Measurements from ENCODE around the gene IRF2. TPM values are rescaled to one million over a fixed set of nuclear protein-coding genes. Genes with fewer than 3 reads are reported as not detected.

Gene IRF2
- total RNA-seq, 1 donor: 24.5 TPM

DNA sequence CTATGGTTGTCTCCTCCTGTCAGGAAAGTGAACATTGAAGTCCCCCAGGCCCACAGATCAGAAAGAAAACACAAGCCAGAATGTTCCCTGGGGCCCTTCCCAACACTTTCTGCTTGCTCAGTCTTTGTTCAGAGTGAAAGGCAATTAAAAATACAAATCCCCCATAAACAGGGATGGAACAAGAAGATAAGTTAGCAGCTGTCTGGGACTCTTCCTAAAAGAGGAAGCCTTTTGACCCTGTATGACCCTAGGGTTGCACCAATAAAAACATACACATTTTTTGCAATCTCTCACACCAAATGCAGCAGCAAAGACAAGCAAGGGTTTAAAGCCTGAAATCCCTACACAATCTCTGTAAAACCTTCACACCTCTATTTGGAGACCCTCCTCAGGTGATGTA is 22.6 kb downstream of the IRF2 start:
- DNase-seq (ENCODE audit: low read depth in 2 of 3, low spot score in 2 of 3): peak in 2 of 3 donors; percentile 29 to 39

DNA sequence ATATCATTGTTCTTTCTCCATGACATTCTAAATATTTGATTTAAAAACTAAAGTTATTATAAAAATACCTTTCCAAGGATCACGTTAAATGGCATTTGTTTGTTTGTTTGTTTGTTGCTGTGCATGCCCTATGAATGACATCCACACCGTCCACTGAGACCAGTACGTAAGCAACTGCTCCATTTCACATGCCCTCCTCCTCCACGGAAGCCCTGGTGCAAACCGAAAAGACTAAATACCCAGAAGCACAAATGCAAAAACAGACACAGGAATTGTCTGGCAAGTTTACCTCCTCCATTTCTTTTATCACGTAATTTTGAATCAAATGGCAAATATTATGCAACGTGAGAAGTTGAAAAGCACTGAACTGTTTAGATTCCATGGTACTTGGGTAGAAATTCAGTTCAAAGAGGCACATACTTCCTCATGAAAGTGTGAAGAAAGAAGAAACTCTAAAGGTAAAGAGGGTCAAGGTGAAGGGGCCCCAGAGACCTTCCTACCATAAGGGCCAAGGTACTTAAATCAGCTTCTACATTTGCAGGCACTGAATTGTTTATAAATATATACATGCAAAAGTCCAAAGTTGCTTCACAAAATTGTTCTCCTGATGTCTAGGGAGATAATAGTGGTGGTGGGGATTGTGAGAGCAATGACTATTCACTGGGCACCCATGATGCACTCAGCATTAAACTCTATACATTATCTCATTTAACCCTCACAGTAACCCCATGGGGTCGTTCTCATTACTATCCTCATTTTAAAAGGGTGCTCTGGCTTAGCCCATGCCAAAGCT is 23.4 kb downstream of the IRF2 start:
- DNase-seq (ENCODE audit: low read depth in 2 of 3, low spot score in 2 of 3): no peak

DNA sequence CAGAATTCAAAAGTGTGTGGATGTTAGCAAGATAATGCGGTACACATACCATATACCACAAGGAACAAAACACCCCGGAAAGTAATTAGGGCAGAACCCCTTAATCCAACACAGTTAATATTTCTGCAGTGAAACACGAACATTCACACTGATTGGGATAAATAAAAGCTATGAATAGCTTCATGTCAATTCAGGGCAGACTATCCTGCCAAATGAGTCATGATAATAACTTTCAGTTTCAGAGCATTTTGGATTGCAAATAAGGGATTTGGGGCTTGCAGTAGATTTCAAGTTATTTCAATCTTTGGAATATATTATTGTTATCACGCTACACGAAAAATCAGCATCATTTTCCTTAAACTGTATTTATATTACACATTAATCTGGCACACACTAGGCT is 24.3 kb downstream of the IRF2 start:
- DNase-seq (ENCODE audit: low read depth in 2 of 3, low spot score in 2 of 3): no peak

DNA sequence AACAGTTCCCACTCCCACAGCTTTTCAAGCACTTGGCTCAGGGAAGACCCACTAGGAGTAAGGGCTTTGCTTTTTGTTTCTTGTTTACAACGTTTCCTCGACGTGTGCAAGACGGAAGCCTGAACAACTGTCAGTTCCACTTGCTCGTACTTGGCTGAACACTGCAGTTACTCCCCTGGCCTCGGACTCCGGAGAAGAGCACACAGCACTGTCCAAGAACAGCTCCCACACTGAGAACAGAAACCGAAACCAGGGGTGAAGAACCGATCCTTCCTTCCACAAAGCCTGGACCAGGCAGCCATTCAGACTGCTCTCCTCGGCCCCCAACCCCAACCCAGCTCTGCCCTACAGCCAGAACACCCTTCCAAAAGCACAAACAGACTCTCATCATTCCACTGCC is 25.5 kb downstream of the IRF2 start:
- peak in 2 of 3 donors; percentile 41 to 49 for DNase-seq (ENCODE audit: low read depth in 2 of 3, low spot score in 2 of 3)

DNA sequence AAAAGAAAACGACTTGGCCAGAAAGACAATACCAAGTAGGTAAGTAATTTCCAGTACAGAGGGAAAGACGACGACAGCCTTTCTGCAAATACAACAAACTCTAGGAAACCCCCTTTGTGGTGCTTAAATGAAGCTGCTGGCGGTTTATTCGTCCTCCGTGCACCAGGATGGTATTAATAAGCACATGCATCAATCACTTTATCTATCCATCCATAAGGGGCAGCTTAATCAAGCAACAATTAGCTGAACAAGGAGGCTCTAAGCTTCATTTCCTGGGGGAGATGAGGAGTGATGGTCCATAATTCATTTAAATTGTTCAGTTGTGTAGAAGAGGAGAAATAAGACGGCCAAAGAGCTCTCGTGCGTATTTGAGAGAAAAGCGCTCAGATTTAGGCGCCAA is 26.2 kb downstream of the IRF2 start:
- no peak for DNase-seq (ENCODE audit: low read depth in 2 of 3, low spot score in 2 of 3)

DNA sequence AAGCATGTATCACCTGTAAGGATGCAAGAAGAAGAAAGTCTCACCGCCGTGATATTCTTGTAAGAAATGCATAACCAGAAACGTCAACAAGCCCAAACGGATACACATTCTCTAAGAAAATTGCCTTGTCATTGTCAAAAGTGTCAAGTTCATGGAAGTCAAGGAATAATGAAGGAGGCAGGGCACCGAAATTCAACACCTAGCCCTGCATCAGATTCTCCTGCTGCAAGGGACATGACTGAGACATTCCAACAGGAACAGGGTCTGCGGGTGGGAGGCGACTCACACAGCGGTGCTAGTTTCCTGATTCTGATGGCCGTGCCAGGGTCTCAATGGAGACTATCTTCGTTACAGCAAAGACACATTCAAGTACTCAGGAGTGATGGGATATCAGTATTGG is 26.7 kb downstream of the IRF2 start:
- DNase-seq (ENCODE audit: low read depth in 2 of 3, low spot score in 2 of 3): no peak

GRCh38 chr4:184446132-184446658 is 28.2 kb downstream of the IRF2 start:
- peak in 1 of 3 donors; percentile 70 for DNase-seq (ENCODE audit: low read depth in 2 of 3, low spot score in 2 of 3)

DNA sequence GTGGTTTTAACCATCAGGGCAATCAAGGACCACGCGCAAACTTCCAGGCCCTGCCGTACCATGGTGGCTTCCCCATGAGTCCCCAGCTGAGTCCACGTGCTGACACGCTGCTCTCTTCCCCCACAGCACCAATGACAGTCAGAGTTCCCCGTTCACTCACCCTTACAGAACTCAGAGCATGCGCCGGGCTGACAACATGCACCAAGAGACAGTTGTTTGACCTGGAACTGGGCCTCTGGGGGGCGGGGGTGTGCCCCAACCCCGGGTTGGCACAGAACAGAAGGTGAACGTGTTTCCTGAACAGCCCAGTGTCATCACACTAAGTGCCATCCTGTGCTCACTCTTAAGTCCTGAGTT is 29.4 kb downstream of the IRF2 start:
- DNase-seq (ENCODE audit: low read depth in 2 of 3, low spot score in 2 of 3): peak in 1 of 3 donors; percentile 27

DNA sequence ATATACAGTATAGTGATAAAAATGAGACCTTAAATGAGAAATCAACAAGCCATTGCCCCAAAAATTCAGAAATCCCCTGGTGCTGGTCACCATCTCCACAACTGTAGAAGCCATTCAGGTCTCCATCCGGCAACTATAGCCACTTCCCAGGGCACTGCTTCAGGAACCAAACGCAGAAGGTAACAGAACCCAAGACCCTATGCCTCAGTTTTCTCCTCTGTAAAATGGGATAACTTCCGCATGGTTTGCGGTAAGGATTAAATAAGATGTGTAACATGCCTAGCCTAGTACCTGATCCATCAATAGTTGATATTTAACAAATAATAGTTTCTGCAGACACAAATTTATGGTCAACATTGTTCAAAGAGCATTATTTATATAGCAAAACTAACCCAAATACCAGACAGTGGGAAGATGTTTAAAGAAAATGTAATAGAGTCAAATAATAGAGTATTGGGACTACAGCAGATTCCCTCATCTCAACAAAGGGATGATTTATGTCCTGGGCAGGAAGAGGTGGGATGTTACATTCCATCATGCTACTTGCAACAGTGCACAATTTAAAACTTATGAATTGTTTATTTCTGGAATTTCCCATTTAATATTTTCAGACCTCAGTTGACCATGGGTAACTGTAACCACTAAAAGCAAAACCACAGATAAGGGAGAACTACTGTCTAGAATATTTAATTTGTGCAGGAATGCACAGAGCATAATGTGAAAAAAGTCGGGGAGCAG is 30.0 kb downstream of the IRF2 start:
- no peak for DNase-seq (ENCODE audit: low read depth in 2 of 3, low spot score in 2 of 3)

DNA sequence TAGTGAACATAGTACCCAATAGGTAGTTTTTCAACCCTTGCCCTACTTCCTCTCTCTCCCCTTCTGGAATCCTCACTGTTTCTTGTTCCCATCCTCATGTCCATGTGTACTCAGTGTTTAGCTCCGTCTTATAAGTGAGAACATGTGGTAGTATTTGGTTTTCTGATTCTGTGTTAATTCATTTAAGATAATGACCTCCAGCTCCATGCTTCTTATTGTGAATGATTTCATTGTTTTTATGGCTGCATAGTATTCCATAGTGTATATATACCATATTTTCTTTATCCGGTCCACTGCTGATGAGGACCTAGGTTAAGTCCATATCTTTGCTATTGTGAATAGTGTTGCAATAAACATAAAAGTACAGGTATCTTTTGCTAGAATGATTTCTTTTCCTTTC is 31.0 kb downstream of the IRF2 start:
- DNase-seq (ENCODE audit: low read depth in 2 of 3, low spot score in 2 of 3): no peak

GRCh38 chr4:184442314-184442635 is 32.1 kb downstream of the IRF2 start:
- DNase-seq (ENCODE audit: low read depth in 2 of 3, low spot score in 2 of 3): no peak

GRCh38 chr4:184441461-184442313 is 32.7 kb downstream of the IRF2 start:
- no peak for DNase-seq (ENCODE audit: low read depth in 2 of 3, low spot score in 2 of 3)

- DNase-seq (ENCODE audit: low read depth in 2 of 3, low spot score in 2 of 3): no peak
These were observed 33.6 kb downstream of the IRF2 start for GRCh38 chr4:184440595-184441358.

DNA sequence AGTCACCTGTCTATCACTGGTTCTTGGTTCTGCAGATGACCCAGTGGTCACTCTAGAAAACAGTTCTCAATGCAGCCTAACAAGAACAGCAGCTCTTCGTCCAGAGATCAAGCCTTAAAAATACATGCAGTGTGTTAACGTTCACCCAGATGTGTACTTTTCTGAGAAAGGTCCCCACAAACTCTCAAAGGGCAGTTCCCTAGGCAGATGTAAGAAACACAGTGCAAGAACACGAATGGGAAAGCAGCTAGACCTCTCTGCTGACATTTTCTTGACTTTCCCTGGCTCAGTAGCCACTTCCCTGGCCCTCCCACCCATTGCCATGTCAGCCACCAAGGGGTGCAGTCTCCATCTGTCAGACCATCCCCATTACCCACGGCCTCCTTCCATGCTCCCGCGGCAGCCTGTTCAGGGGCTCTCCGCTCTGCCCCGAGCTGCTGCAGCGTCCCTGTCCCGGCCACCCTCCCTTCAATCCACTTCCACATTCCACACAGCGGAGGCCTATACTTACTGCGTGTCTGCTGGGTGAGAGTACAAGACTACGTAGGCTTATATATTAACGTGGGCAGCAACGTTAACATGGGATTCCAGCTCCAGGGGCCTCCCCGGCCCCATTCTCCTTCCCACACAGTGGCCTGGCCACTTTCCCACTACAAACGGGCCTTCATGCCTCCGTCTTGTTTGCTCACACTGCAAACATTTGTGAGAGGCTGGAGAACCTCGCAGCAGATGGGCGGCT is 34.3 kb downstream of the IRF2 start:
- no peak for DNase-seq (ENCODE audit: low read depth in 2 of 3, low spot score in 2 of 3)

DNA sequence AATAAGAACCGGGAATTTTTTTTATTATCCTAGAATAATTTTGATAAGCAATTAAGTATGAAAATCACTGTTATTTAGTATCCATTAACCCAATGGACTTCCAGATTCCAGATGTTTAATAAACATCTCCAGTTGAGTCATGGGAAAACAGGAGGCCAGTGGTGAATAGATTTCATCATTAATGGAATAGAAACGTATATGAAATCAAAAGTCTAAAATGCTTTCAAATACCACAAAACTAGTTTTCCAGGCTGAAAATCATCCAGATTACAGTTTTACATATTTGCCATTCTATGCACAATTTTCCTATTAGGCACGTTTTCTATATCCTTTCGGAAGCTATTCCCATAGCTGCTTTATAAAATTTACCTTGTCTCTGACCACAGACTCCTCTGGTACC is 35.0 kb downstream of the IRF2 start:
- no peak for DNase-seq (ENCODE audit: low read depth in 2 of 3, low spot score in 2 of 3)

DNA sequence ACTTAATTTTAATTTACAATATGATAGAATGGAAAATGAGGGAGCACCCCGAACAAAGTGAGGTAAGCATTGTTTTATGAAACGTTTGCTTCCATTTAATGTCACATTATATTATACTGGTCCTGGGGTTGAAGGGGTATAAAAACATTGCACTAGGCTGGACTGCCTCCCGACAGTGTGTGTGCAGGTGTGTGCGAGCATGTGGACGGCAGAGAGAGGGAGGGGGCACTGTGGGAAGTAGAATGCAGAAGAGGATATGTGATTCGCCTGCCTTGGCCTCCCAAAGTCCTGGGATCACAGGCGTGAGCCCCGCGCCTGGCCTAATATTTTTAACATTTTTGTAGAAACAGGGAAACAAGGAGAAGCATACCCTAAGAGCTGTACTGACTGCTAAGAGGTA is 36.0 kb downstream of the IRF2 start:
- DNase-seq (ENCODE audit: low read depth in 2 of 3, low spot score in 2 of 3): no peak

DNA sequence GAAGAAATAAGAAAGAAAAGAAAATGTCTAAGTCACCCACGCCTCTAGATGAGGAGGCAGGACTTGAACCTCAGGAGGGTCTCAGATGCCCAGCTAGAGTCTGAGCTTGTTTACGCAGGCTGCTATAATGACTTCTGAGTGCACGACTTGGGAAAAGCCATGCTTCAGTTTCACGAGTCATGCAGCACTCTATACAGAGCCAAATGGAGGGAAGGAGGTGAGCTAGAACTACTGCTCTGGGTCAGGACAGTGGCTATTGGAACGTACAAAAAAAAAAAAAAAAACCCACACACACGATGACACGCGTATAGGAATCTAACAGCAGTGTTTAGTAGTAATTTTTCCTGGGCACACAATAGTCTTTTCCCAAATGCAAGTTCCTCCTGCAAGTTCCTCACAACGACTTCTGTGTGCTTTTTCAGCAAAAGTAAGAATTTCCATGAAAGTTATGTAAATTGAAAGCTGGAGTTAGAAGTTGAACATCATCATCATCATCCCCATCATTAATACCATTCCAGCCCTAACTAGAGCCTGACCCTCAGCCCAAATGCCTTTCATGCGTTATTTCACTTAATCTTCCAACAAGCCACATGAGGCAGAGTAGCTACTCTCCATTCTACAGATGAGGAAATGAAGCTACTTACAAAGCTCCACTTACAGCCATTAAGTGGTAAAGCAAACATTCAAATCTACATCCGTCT is 36.6 kb downstream of the IRF2 start:
- DNase-seq (ENCODE audit: low read depth in 2 of 3, low spot score in 2 of 3): peak in 1 of 3 donors; percentile 45

- no peak for DNase-seq (ENCODE audit: low read depth in 2 of 3, low spot score in 2 of 3)
These were observed 39.8 kb downstream of the IRF2 start for GRCh38 chr4:184434501-184435066.

- no peak for DNase-seq (ENCODE audit: low read depth in 2 of 3, low spot score in 2 of 3)
These were observed 40.3 kb downstream of the IRF2 start for GRCh38 chr4:184434021-184434420.

Measured in hematopoietic multipotent progenitor cell (in vitro differentiated cells).